SIG-M5 (cell line): Measurements from ENCODE around the gene IQGAP2.
"Not testable (repeated sequence)": the region's sequence is repeated elsewhere in the genome, so short reads cannot be mapped to it uniquely, and the experiment has no call there.

Experiments used
- DNase-seq: peaks from one replicate; lab custom pipeline; 2025; lab: John Stamatoyannopoulos, UW

The IQGAP2 gene

DNA sequence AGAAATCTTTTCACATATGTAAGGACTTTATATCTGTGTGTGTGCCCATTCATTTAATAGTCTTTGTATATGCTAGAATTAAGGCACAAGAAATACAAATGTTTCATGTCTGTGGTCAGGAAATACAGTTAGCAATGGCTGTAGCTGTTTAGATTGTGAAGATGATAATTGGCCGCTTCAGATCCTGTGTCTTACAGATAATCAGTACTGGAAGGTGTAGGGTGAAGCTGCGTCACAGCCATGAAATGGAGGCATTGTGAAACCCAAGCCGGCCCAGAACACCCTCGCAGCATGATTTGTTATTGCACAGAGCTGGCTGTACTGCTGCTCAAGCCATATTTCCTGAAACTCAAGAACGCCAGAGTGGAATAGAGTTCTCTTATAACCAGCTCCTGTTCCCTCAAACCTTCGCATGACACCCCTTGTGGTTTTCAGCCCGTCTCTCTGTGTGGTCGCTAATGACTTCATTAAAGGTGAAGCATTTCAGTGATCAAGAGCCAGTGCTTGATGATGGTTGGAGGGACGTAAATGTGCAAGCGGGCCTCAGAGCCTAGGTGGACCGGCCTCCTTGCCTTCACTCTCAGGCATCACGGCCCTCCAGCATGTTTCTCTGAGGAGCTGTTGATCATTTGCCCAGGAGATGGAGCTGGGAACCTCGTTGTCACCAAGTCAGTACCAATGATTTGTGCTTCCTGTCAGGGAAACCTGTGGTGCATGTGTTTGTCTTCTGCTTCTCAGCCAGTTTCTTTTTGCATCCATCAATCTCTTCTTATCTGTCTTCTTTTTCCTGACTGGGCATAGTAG, 140.0 kb downstream of the IQGAP2 start:
- no peak for DNase-seq

GRCh38 chr5:76544268-76544926, 141.3 kb downstream of the IQGAP2 start:
- no peak for DNase-seq

GRCh38 chr5:76545184-76545583, 142.1 kb downstream of the IQGAP2 start:
- DNase-seq: no peak

DNA sequence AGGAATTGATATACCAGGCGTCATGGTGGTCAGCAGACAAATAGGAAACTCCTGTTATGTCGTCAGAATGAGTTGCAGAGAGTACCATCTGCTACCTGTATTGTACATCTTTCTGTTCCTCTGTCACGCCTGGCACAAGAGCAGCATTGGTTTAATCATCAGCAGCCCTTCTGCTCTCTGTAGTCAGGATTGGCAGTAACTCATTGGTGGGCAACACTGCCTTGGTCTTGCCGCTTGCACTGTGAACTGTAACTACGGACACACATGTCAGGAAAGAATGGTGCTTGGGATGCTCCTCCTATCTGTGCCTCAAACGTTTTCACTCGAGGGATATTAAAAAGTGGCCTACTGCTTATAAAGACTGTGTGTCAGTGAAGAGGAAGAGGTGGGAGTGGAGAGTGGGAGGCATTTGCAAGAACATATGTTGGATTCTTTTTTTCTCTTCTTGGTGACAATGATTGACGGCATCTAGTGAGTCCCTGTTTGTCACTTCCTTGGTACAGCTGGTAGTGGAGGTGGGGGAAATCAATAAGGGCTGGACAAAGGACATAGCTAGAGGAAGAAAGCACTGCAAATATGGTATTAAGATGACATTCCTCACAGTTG, 143.5 kb downstream of the IQGAP2 start:
- DNase-seq: no peak

GRCh38 chr5:76547242-76547890, 144.3 kb downstream of the IQGAP2 start:
- no peak for DNase-seq

GRCh38 chr5:76547891-76548524, 144.9 kb downstream of the IQGAP2 start:
- DNase-seq: no peak

DNA sequence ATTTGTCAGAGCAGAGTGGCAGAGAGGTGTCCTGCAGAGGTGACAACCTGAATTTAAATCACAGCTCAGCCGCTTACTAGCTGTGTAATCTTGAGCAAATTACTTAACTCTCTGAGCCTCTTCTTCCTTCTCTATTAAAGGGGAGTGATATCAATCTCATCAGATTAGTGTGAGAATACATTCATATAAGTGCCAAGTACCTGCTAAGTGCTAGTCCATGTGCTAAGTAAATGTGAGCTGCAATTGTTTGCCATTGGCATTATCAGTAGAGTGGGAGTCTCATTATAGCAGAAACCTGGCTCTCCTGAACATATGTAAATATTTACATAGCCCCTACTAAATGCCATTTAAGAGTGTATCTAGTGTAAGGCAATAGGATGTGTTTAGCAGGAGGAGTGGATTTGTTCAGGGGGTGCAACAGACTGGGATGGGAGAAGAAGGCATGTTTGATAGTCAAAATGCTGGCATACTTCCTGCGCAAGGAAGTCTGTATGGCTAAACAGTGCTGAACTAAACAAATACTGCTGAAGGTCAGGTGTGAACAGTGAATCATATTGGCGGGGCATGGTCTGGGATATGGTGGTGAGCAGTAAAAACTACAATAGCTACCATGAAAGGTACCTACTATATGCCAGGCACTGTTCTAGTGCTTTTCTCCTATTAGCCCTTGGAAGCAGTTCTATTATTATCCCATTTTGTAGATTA, 145.6 kb downstream of the IQGAP2 start:
- no peak for DNase-seq

DNA sequence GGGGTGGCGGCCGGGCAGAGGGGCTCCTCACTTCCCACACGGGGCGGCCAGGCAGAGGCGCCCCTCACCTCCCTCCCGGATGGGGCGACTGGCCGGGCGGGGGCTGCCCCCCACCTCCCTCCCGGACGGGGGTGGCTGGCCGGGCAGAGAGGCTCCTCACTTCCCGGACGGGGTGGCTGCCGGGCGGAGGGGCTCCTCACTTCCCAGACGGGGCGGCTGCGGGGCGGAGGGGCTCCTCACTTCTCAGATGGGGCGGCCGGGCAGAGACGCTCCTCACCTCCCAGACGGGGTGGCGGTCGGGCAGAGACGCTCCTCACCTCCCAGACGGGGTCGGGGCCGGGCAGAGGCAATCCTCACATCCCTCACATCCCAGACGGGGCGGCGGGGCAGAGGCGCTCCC, 147.8 kb downstream of the IQGAP2 start:
- DNase-seq: not testable (repeated sequence)

- no peak for DNase-seq
These were observed 149.5 kb downstream of the IQGAP2 start for GRCh38 chr5:76552546-76552945.

- DNase-seq: no peak
These were observed 150.2 kb downstream of the IQGAP2 start for GRCh38 chr5:76553251-76553650.

GRCh38 chr5:76555114-76555513, 152.0 kb downstream of the IQGAP2 start:
- DNase-seq: no peak

- DNase-seq: no peak
These were observed 152.6 kb downstream of the IQGAP2 start for GRCh38 chr5:76555717-76556116.

DNA sequence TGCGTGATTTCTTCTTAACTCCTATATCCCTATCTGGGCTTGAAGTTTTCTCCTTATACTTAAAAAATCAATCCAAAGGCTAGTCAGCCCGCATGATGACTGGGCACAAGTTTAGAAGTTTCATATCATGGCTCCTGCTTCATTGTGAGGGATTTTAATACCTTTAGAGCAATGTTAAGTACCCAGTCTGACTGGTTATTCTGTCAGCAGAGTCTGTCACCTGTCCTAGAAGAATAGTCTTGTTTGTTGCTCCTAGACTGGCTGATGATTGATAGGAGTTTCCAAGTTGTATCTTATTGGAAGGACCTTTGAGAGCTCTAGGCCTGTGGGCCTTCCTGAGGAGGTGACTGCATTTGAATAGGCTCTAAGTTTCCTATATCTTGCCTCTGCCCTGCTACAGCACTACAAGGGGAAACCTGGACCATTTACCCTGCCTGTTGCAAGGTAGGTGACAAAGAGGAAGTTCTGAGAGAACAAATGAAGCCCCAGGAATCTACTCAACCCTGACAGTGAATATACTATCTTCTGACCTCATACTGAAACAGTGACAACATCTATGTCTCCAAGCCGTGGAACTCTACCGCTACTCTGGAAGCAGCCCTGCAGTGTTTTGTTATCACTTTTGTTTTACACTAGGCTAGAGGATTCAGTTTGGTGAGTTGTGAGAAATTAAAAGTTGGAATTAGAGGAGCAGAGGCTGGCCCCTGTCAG, 153.6 kb downstream of the IQGAP2 start:
- no peak for DNase-seq

- no peak for DNase-seq
These were observed 158.1 kb downstream of the IQGAP2 start for GRCh38 chr5:76560952-76561891.

- DNase-seq: no peak
These were observed 158.9 kb downstream of the IQGAP2 start for GRCh38 chr5:76561959-76562358.

DNA sequence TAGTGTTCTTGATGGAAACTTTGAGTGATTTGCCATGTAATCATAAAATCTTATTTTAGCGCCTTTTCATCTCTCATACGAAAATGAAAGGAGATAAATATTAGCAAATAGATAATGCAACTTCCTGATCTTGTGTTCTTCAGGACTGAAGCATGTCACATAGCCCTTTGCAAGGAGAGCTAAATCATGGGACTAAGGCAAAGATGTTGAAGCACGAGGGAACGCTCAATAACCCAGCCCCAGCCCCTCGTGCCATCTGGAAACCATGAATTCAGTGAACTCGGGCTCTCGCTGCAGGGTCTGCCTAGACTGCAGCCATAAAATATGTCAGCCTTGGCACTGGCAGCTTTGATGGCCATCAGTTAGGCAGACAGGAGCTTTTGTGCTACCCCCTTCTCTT, 161.9 kb downstream of the IQGAP2 start:
- no peak for DNase-seq

GRCh38 chr5:76570153-76570552, 167.1 kb downstream of the IQGAP2 start:
- DNase-seq: no peak

- no peak for DNase-seq
These were observed 168.5 kb downstream of the IQGAP2 start for GRCh38 chr5:76571559-76571958.

DNA sequence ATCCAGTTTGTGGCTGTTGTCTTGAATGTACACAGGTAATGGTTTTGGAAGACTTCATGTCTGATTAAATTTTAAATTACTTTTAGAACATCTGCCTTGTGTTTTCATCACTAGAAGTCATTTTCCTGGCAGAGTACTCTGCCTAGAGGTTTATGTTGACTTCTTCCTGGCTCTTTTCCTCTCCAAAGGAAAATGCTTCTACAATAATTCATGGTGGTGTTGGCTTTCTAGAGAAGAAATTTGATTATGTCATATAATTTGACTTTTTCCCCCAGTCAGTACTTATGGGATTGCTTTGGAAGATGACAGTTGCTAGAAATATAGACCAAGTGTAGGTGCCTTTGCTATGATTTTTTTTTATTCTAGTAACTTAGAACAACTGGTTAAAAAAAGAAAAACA, 173.4 kb downstream of the IQGAP2 start:
- no peak for DNase-seq

DNA sequence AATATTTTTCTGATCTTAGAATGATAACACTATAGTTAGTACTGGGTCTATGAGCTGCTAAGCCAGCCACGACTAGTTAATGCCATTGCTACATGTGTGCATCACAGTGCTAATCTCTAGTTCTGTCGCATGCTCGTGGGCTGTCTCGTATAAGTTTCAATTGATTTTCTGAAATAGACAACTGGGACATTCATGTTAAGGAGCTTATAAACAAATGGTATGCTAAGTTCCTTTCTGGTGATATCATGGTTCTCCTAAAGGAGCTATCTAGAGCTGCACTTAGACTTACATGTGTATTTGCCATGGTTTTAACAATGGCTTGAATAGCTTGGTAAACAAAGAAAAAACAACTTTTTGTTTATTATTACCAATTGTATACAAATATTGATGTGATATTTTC, 173.9 kb downstream of the IQGAP2 start:
- DNase-seq: no peak
